ENCODE measurements around the gene RABGAP1L.

DNA sequence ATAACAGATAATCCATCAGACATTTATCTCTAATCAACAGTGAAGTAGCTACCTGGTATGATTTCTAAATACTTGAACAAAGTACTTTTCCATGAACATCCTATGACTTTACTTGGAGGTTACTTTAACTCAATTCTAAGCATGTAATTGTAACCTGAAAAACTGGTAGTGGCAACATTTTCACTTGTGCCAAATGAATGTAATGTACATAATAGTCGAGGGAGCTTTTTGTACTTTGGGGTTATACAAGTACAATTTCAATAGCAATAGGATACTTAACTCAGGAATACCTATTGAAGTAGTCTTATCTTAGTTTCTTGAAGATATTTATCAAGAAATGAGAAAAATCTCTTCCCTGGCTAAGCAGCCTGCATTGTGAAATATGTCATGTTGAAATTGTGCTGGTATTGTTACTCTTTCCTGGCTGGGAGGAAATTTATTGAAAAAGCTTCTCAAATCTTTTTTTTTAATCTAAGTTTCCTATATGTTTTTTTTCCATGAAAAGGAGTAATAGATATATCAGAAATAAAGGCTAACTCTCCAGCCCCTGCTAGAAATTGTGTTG lies 806.8 kb downstream of the RABGAP1L start:
- TF ChIP-seq POLR2A (IDR thresholded peaks at IDR 0.05), result no peak
- TF ChIP-seq, protein P1, sequence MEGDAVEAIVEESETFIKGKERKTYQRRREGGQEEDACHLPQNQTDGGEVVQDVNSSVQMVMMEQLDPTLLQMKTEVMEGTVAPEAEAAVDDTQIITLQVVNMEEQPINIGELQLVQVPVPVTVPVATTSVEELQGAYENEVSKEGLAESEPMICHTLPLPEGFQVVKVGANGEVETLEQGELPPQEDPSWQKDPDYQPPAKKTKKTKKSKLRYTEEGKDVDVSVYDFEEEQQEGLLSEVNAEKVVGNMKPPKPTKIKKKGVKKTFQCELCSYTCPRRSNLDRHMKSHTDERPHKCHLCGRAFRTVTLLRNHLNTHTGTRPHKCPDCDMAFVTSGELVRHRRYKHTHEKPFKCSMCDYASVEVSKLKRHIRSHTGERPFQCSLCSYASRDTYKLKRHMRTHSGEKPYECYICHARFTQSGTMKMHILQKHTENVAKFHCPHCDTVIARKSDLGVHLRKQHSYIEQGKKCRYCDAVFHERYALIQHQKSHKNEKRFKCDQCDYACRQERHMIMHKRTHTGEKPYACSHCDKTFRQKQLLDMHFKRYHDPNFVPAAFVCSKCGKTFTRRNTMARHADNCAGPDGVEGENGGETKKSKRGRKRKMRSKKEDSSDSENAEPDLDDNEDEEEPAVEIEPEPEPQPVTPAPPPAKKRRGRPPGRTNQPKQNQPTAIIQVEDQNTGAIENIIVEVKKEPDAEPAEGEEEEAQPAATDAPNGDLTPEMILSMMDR (IDR thresholded peaks at IDR 0.05), result no peak
- TF ChIP-seq EP300 (IDR thresholded peaks at IDR 0.05), result no peak
